Activated T-cell treated with anti-CD3 and anti-CD28 coated beads, Interleukin-2, amount 50 U/mL, for 1 hour (primary cell): ENCODE measurements around the gene PEG3.
"Not testable (repeated sequence)": the region's sequence is repeated elsewhere in the genome, so short reads cannot be mapped to it uniquely, and the experiment has no call there.

ENCODE experiments used
- DNase-seq: peaks from one replicate; pipeline ENCODE4 v3.0.0-alpha.2; 2020

The PEG3 gene

GRCh38 chr19:56840451-56841192 is at the start of gene PEG3, which contains the start of gene ZIM2:
TSS of gene PEG3 (minus strand) at chr19:56840726. CDS start at chr19:56824655, 16,071 bp downstream.
TSS of gene ZIM2 (minus strand) at chr19:56840726. CDS start at chr19:56824277, 16,449 bp downstream.
- DNase-seq: no peak

GRCh38 chr19:56885173-56885985 is 44.9 kb upstream of the PEG3 start:
- no peak for DNase-seq

GRCh38 chr19:56884441-56884840 is 43.9 kb upstream of the PEG3 start:
- no peak for DNase-seq

- no peak for DNase-seq
Measured at GRCh38 chr19:56880592-56881190, 40.2 kb upstream of the PEG3 start.

GRCh38 chr19:56877069-56877715 is 36.7 kb upstream of the PEG3 start:
- no peak for DNase-seq

GRCh38 chr19:56875717-56876116 is 35.2 kb upstream of the PEG3 start:
- DNase-seq: no peak

GRCh38 chr19:56874530-56874929 is 34.0 kb upstream of the PEG3 start:
- DNase-seq: no peak

GRCh38 chr19:56873493-56873892 is 33.0 kb upstream of the PEG3 start:
- no peak for DNase-seq

GRCh38 chr19:56869886-56870285 is 29.4 kb upstream of the PEG3 start:
- DNase-seq: no peak

- DNase-seq: no peak
Measured at GRCh38 chr19:56868446-56868845, 27.9 kb upstream of the PEG3 start.

GRCh38 chr19:56866538-56866937 is 26.0 kb upstream of the PEG3 start:
- no peak for DNase-seq

GRCh38 chr19:56864443-56865125 is 24.1 kb upstream of the PEG3 start:
- no peak for DNase-seq

GRCh38 chr19:56862741-56863140 is 22.2 kb upstream of the PEG3 start:
- DNase-seq: no peak

GRCh38 chr19:56860409-56860808 is 19.9 kb upstream of the PEG3 start:
- not testable (repeated sequence) for DNase-seq

GRCh38 chr19:56858026-56858425 is 17.5 kb upstream of the PEG3 start:
- no peak for DNase-seq

GRCh38 chr19:56856822-56857221 is 16.3 kb upstream of the PEG3 start:
- no peak for DNase-seq

GRCh38 chr19:56852361-56852760 is 11.8 kb upstream of the PEG3 start:
- not testable (repeated sequence) for DNase-seq

- no peak for DNase-seq
Measured at GRCh38 chr19:56848166-56848565, 7.6 kb upstream of the PEG3 start.

- no peak for DNase-seq
Measured at GRCh38 chr19:56842412-56842811, 1.9 kb upstream of the PEG3 start.

- DNase-seq: no peak
Measured at GRCh38 chr19:56841193-56841543, 642 bp upstream of the PEG3 start.

- no peak for DNase-seq
Measured at GRCh38 chr19:56839652-56840450, 675 bp downstream of the PEG3 start.
